GM12865 (cell line): ENCODE measurements around the gene AZU1.

Source experiments
- DNase-seq: peaks from one replicate; pipeline ENCODE4 v3.0.0; 2010; ENCODE audit warnings: low read depth
- H3K4me3 ChIP-seq: 2 replicates; pipeline ENCODE4 v1.5.1; 2011; ENCODE audit warnings: mild to moderate bottlenecking, low read depth, low read length, control low read depth
- TF ChIP-seq, protein P1 (sequence below): IDR thresholded peaks from 2 replicates; pipeline ENCODE4 v1.5.1; 2011; ENCODE audit warnings: low read length, control low read depth, low read depth, inconsistent platforms; ENCODE audit not compliant: insufficient read depth; ENCODE audit errors: missing control alignments

AZU1 gene, protein sequence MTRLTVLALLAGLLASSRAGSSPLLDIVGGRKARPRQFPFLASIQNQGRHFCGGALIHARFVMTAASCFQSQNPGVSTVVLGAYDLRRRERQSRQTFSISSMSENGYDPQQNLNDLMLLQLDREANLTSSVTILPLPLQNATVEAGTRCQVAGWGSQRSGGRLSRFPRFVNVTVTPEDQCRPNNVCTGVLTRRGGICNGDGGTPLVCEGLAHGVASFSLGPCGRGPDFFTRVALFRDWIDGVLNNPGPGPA

DNA sequence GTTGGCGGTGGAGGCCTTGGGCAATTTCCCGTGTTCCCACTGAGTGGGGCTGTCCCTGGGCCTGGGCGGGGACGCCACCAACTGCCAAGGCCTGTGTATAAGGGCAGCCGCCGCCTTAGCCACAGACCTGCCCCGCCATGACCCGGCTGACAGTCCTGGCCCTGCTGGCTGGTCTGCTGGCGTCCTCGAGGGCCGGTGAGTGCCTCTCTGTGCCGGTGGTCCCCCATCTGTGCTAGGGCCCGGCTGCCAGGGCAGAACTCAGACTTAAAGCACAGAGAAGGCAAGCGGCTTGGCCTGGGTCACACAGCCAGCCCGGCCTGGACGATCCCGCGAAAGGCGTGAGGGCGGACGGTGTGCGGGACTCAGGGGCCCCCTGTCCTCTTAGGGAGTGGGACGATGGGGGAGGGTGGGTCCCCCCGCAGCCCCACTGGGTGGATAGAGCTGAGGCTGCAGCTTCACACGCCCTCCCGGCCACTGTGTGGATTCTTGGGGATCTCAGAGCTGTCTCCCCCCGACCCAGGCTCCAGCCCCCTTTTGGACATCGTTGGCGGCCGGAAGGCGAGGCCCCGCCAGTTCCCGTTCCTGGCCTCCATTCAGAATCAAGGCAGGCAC is at the start of gene AZU1:
AZU1 (plus strand) TSS at position 128 of the 612 bp plus-strand sequence; CDS start at position 138, 10 bp downstream.
- TF ChIP-seq, protein P1, sequence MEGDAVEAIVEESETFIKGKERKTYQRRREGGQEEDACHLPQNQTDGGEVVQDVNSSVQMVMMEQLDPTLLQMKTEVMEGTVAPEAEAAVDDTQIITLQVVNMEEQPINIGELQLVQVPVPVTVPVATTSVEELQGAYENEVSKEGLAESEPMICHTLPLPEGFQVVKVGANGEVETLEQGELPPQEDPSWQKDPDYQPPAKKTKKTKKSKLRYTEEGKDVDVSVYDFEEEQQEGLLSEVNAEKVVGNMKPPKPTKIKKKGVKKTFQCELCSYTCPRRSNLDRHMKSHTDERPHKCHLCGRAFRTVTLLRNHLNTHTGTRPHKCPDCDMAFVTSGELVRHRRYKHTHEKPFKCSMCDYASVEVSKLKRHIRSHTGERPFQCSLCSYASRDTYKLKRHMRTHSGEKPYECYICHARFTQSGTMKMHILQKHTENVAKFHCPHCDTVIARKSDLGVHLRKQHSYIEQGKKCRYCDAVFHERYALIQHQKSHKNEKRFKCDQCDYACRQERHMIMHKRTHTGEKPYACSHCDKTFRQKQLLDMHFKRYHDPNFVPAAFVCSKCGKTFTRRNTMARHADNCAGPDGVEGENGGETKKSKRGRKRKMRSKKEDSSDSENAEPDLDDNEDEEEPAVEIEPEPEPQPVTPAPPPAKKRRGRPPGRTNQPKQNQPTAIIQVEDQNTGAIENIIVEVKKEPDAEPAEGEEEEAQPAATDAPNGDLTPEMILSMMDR = no peak
- no peak for DNase-seq

DNA sequence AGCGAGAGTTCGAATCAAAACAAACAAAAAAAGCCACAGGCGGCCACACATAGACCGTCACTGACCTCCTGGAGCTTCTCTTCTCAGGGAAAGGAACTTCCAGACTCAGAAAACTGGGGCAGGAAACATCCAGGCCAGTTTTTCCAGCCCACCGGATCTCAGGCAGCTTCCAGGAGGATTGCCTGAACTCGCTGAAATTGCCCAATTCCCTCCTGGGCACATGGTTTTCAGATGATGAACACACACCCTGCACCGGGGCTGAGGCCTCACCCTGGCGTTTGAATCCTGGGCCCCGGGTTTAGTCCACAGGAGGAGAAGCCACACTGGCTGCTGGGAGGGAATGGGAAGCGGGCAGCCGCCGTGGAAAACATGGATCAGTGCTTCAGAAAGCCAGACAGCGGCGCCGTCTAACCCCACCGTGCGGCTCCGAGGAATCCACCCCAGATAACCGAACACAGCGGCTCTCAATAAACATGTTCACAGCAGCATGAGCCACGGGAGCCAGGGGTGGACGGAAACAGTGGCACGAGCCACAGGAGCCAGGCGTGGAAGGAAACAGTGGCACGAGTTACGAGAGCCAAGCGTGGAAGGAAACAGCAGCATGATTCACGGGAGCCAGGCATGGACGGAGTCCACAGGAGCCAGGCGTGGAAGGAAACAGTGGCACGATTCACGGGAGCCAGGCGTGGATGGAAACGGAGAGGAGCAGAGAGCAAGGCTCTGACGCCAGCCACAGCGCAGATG is 48.6 kb upstream of the AZU1 start:
- no peak for DNase-seq
- TF ChIP-seq, protein P1 = no peak
- H3K4me3 ChIP-seq = no peak overlapping the region

More for the DNA sequence above, at the start of gene AZU1:
- H3K4me3 ChIP-seq = no peak within 1 kb of the TSS

DNA sequence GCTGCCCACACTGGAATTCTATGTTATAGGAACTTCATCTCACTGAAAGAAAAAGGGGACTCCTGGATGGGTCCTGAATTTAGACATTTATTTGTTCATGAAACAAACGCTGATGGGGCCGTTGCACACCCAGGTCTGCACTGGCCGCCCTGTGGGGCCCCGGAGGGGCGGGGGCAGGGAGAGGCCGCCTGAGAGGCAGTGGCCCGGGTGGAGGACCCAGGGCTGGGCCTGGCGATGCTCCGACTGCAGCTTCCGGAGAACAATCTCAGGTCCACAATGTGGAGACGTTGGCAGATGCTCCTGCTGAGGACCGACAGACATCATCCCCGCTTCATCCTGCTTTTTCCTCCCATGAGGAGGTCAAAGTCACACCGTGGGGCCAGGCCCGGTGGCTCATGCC is 46.7 kb upstream of the AZU1 start:
- DNase-seq = no peak
- TF ChIP-seq, protein P1 = no peak
- H3K4me3 ChIP-seq = no peak overlapping the region

DNA sequence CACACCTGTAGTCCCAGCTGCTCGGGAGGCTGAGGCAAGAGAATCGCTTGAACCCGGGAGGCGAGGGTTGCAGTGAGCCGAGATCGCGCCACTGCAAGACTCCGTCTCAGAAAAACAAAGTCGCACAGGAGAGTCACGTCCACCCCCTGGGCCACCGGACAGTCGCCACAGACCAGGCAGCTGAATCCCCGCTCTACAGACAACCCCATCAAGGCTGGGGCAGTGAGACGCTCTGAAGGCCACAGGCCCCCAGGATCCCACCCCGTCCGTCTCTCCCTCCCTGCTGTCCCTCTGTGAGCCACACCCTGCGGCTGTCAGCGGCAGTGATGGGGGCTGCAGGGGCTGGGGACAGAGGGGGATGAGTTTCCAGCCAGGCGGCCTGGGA is 45.8 kb upstream of the AZU1 start:
- no peak for DNase-seq
- TF ChIP-seq, protein P1 = no peak
- no peak overlapping the region for H3K4me3 ChIP-seq

DNA sequence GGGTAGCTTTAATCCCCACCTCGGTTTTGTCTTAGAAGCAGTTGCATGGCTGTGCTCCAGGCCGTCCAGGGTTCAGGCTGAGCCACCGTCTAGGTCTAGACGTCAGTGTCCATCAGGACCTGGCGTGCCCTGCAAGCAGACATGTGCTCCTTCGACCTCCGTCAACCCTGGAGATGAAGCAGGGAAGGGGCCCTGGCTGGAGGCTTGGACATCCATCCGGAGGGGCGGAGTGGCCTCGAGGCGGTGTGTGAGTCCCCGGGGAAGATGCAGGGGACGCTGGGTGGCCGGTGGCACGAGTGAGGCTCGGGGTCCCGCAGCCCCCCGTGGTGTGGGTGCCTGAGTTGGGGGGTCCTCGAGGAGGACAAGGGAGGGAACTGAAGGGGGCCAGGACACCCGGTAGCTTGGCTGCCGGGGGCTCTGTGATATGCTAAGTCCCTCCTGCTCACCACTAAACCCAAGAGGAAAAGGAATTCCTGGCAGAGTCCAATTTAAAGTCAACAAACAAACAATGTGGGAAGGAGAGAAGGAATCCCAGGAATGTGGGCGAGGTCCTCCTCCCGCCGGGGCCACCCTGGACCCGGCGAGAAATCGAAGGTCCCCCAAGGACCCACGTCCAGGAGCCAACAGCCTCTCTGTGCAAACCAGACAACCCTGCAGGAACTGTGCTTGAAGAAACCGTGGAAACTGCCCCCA is 45.3 kb upstream of the AZU1 start:
- DNase-seq = no peak
- H3K4me3 ChIP-seq = no peak overlapping the region
- TF ChIP-seq, protein P1 = no peak

DNA sequence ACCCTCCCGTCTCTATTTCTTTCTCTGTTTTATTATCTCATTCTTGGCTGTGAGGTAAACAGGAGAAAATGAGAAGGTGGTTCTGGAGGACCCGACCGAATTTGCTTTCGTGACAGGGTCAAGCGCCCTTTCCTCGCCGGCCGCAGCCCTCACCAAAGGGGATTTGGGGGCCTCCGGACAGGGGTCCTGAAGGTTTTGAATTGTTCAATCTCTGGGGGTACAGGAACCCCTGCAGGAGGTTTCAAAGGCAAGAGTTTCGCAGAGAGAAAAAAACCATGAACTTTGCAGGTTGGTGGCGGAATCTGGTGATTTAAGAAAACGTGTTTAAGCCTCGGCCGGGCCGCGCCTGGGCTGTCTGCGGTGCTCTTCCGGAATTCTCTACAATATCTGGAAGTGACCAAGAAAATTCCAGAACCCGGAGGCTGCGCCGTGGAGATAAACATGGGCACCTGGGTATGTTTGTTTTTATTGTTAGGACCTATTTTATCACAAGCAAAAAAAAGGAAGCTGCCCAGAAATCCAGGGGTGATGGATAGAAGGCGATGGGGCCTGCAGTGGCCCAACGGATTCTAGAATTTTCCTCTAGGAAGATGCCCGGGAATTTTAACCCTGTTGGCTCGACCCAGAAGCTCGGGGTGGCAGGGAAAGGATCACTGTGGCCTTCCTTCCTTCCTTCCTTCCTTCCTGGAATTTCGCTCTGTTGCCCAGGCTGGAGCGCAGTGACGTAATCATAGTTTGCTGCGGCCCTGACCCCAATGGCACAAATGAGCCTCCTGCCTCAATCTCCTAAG is 44.6 kb upstream of the AZU1 start:
- no peak for DNase-seq
- H3K4me3 ChIP-seq = no peak overlapping the region
- TF ChIP-seq, protein P1 = no peak
